ENCODE data around the gene LRRC63. TPM values are rescaled to one million over a fixed set of nuclear protein-coding genes. Genes with fewer than 3 reads are reported as not detected.

The LRRC63 gene
- polyA plus RNA-seq, 6 donors from 2014 or later: not detected

DNA sequence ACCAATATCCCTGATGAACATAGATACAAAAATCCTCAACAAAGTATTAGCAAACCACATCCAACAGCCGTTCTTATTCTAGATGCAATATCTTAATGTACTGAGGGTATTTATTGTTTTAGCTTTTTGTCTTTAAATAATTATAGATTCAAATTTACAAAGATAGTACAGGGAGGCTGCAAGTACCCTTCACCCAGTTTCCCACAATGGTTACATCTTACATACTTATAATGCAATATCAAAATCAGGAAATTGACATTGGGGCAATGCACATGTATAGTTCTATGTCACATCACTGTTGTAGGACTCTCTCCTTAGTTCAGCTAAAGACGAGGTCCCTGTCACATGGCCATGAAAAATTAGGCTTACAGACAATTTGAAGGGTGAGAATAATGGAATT lies 99.5 kb downstream of the LRRC63 start:
- Mint-ChIP-seq H3K27ac (no peak overlapping the region), H3K36me3 (peaks cover 13 to 18% of the 10 kb centered on the region in 2 donors), H3K4me1 (peaks cover 4 to 7% (median 5%) of the 10 kb centered on the region in 3 donors), H3K27me3 (peaks cover 0 to 3% (median 0%) of the 10 kb centered on the region in 3 donors), H3K9me3 (peaks cover 0 to 18% (median 6%) of the 10 kb centered on the region in 7 donors), H3K4me3 (no peak overlapping the region)
- ATAC-seq (ENCODE audit: low read depth in 2 of 2) (no peak), DNase-seq (no peak)

DNA sequence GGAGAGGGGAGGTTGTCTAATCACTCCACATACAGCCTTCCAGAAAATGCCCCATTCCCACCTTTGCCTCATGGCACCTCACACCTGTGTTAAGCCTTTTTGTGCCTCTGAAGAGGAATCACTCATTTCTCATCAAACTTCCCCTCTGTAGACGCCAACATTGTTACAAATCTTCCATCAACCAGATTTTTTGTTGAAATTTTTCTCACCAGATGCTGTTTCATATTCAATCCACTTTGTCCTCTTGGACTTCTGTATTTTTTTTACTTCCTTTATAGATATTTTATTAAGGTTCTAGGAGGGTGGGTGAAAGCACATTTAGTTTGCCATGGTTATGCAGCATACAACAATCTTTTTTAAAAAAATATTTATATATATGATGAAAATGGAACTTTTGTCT lies 101.3 kb downstream of the LRRC63 start:
- Mint-ChIP-seq H3K27me3 (no peaks in the 10 kb centered on the region), H3K4me1 (peaks cover 5 to 7% (median 6%) of the 10 kb centered on the region in 3 donors), H3K4me3 (no peak overlapping the region), H3K36me3 (peaks cover 13 to 18% of the 10 kb centered on the region in 2 donors), H3K9me3 (peaks cover 0 to 18% (median 6%) of the 10 kb centered on the region in 7 donors), H3K27ac (no peak overlapping the region)
- DNase-seq: no peak
- ATAC-seq (ENCODE audit: low read depth in 2 of 2): no peak

DNA sequence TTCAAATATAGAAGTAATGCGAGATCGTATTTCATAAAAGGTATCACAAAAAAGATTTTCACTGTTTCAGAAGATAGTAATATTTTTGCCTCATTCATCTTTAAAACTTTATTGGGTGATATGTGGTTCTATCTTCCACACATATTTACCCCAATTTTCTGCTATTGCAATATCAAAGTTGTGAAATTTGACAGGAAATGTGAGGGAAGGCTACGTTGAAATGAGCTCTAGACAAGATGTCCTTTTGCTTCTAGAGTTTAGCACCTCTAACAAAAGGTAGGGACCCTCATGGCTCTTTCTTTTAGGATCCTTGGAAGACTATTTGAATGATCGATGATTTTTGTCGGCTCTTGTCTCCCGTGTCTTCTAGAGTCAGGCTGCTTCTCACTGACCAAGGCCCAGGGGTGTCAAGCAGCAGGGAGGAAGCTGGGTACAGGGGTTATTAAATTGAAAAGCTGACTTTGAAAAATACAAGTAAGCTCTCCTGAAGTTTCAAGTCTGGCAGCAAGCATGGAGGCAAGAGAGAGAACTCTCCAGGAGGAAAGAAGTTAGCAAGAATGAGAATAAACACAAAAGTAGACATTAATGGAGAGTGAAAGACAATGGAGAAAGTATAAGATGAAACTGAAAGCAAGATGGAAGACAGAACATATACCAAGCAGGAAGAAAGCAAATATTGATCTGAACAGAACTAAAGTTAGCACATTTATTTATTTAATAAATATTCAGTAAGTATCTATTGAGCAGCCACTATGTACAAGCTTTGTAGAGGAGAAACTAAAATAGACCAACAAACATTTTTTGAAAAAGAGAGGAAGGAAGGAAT lies 101.9 kb downstream of the LRRC63 start:
- Mint-ChIP-seq H3K9me3 (peaks cover 0 to 18% (median 5%) of the 10 kb centered on the region in 7 donors), H3K27ac (peak overlapping the region in 2 of 6 donors; percentile 18 to 44), H3K4me1 (peaks cover 5 to 12% (median 9%) of the 10 kb centered on the region in 3 donors), H3K27me3 (no peaks in the 10 kb centered on the region), H3K36me3 (peaks cover 13 to 18% of the 10 kb centered on the region in 2 donors), H3K4me3 (peak overlapping the region in 1 of 8 donors; percentile 25)
- ATAC-seq (ENCODE audit: low read depth in 2 of 2) (no peak), DNase-seq (no peak)

DNA sequence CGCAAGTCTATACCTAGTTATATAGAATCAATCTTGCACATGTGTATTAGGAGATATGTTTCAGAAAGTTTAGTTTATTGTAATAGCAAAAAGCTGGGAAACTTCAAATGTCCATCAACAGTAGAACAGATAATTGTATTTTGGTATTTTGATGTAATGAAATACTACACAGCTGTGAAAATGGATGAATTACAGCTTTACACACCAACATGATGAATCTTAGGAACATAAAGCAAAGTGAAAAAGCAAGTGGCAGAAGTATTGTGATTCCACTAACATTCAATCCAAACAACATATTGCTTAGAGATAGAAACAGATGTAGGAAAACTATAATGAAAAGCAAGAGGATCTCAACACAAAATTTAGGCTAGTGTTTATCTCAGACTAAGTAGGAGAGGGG lies 102.9 kb downstream of the LRRC63 start:
- Mint-ChIP-seq H3K4me3 (no peak overlapping the region), H3K36me3 (peaks cover 11 to 15% of the 10 kb centered on the region in 2 donors)

DNA sequence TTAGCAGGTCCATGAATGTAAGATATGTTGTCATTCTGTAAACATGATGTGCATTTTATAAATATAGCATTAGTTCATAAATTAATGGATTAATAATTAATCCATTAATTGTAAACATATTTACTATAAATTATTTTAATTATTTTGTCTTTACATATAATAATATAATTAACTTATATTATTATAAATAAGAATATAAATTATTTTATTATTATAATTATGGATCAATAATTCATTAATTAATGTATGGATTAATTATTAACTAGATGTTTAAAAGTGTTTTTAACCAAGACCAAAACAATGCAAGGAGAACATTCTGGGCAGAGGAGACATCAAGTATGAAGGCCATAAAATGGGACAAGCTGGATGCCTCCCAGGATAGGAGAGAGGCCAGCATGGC lies 103.3 kb downstream of the LRRC63 start:
- DNase-seq (no peak), ATAC-seq (ENCODE audit: low read depth in 2 of 2) (no peak)
- Mint-ChIP-seq H3K4me1 (peaks cover 10 to 22% (median 15%) of the 10 kb centered on the region in 3 donors), H3K36me3 (peaks cover 7 to 11% of the 10 kb centered on the region in 2 donors), H3K27ac (no peak overlapping the region), H3K27me3 (no peaks in the 10 kb centered on the region), H3K9me3 (peaks cover 0 to 10% (median 2%) of the 10 kb centered on the region in 7 donors), H3K4me3 (no peak overlapping the region)

More for the DNA sequence above, 102.9 kb downstream of the LRRC63 start:
- H3K9me3 Mint-ChIP-seq: peaks cover 0 to 14% (median 5%) of the 10 kb centered on the region in 7 donors
- no peak for ATAC-seq (ENCODE audit: low read depth in 2 of 2)
- peak overlapping the region in 1 of 6 donors; percentile 75 for H3K27ac Mint-ChIP-seq
- H3K4me1 Mint-ChIP-seq: peaks cover 10 to 21% (median 15%) of the 10 kb centered on the region in 3 donors
- DNase-seq: no peak
- H3K27me3 Mint-ChIP-seq: no peaks in the 10 kb centered on the region

DNA sequence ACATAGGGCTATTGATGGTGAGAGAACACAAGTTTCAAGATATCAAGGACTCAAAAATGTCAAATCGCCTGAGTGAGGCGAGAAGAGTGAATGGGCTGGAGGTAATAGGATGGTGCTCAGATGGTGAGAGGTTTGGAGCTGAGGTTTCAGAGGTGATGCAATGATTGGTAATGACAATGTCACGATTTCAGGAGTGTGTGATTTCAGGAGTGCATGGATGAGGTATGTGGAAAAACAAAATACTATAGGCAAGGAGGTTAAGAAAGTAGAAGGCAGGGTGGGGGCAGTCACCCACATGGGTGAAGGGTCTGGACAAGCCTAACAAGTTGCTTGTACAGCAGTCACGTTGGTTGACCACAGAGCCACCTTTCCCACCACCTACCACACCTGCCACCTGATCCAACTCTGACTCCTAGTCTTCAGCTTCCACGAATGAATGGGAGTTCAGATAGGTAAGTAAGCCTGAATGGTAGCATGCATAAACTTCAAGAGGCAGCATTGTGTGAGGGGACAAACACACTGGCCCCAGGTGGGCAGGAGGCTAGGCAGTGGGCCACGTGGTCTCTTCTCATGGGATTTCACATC lies 103.9 kb downstream of the LRRC63 start:
- Mint-ChIP-seq H3K9me3 (peaks cover 0 to 5% (median 0%) of the 10 kb centered on the region in 7 donors), H3K27me3 (no peaks in the 10 kb centered on the region), H3K4me3 (no peak overlapping the region), H3K27ac (peak overlapping the region in 1 of 6 donors; percentile 24), H3K36me3 (peaks cover 1 to 5% of the 10 kb centered on the region in 2 donors), H3K4me1 (peaks cover 15 to 22% (median 15%) of the 10 kb centered on the region in 3 donors)
- DNase-seq (no peak), ATAC-seq (ENCODE audit: low read depth in 2 of 2) (no peak)

DNA sequence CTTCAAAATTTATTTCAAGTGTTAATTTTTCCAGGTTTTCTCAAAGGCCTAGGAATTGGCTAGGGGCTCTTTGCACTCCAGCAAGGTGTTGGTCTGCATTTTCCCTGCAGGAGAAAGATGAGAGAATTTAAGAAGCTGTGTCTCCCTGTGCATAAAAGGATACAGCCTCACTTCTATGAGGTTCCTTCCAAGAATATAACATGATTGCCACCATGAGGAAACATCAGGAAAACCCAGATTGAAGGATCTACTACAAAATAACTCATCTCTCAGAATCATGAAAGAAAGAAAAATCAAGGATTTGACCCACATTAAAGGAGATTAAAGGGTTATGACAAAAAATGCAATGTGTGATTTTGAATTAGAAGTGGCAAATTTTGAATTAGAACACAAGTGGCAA lies 105.4 kb downstream of the LRRC63 start:
- Mint-ChIP-seq H3K27me3 (no peaks in the 10 kb centered on the region), H3K4me1 (peaks cover 22 to 29% (median 22%) of the 10 kb centered on the region in 3 donors), H3K4me3 (no peak overlapping the region), H3K36me3 (no peaks in the 10 kb centered on the region), H3K27ac (peak overlapping the region in 1 of 6 donors; percentile 21), H3K9me3 (peaks cover 0 to 2% (median 0%) of the 10 kb centered on the region in 7 donors)
- ATAC-seq (ENCODE audit: low read depth in 2 of 2) (no peak), DNase-seq (no peak)

DNA sequence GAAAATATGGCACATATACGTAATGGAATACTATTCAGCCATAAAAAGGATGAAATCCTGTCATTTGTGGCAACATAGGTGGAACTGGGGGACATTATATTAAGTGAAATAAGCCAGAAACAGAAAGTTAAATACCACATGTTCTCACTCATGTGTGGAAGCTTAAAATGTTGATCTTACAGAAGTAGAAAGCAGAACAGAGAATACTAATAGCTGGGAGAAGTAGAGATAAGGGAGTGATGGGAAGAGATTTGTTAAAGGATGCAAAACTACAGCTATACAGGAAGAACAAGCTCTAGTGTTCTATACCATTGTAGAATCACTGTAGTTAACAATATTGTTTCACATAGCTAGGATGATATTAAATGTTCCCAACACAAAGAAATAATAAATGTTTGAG lies 107.3 kb downstream of the LRRC63 start:
- peaks cover 17 to 25% (median 18%) of the 10 kb centered on the region in 3 donors for H3K4me1 Mint-ChIP-seq
- H3K9me3 Mint-ChIP-seq: peaks cover 0 to 2% (median 0%) of the 10 kb centered on the region in 7 donors
- peak; percentile 40 to 58 for ATAC-seq (ENCODE audit: low read depth in 2 of 2)
- H3K27me3 Mint-ChIP-seq: no peaks in the 10 kb centered on the region
- no peak for DNase-seq
- H3K4me3 Mint-ChIP-seq: no peak overlapping the region
- H3K36me3 Mint-ChIP-seq: no peaks in the 10 kb centered on the region
- H3K27ac Mint-ChIP-seq: no peak overlapping the region

DNA sequence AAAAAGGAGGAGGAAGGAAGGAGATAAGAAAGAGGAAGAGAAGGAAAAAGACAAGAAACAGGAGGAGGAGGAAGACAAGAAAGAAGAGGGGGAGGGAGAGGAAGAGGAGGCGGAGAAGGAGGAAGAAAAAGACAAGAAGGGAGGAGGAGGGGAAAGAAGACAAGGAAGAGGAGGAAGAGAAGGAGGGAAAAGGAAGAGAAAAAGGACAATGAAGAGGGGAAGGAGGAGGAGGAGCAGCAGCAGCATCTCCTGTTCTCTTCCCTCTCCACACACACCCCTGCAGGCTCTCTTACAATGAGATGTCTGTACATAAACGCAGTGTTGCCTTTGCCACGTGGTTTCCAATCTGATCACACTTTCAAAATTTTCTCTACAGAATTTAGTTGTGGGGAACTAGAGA lies 108.7 kb downstream of the LRRC63 start:
- no peaks in the 10 kb centered on the region for H3K27me3 Mint-ChIP-seq
- no peak overlapping the region for H3K4me3 Mint-ChIP-seq
- no peak for DNase-seq
- peaks cover 0 to 2% (median 0%) of the 10 kb centered on the region in 7 donors for H3K9me3 Mint-ChIP-seq
- H3K36me3 Mint-ChIP-seq: no peaks in the 10 kb centered on the region
- H3K27ac Mint-ChIP-seq: no peak overlapping the region
- H3K4me1 Mint-ChIP-seq: peaks cover 15 to 25% (median 17%) of the 10 kb centered on the region in 3 donors
- no peak for ATAC-seq (ENCODE audit: low read depth in 2 of 2)

DNA sequence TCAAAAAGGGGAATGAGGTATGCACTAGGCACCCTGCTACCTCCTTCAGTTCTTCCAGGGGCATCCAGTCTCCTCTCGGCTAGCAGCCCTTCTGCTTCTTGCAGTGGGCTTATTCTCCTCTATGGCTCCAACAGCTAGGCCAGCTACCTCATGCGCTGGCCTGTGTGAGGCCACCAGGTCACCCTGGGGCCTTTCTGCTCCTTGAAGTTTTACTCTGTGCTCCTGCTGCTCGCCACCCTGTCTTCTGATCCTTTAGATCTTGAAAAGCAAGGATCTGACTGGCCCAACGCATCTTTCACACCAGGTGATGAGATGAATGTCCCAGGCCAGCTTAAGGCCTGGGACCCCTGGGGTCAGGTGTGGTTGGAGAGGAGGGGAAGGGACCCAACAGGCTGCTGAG lies 109.1 kb downstream of the LRRC63 start:
- no peaks in the 10 kb centered on the region for H3K27me3 Mint-ChIP-seq
- H3K9me3 Mint-ChIP-seq: peaks cover 0 to 2% (median 0%) of the 10 kb centered on the region in 7 donors
- DNase-seq: no peak
- peak overlapping the region in 1 of 6 donors; percentile 56 for H3K27ac Mint-ChIP-seq
- H3K36me3 Mint-ChIP-seq: no peaks in the 10 kb centered on the region
- peaks cover 15 to 25% (median 17%) of the 10 kb centered on the region in 3 donors for H3K4me1 Mint-ChIP-seq
- H3K4me3 Mint-ChIP-seq: no peak overlapping the region
- no peak for ATAC-seq (ENCODE audit: low read depth in 2 of 2)

DNA sequence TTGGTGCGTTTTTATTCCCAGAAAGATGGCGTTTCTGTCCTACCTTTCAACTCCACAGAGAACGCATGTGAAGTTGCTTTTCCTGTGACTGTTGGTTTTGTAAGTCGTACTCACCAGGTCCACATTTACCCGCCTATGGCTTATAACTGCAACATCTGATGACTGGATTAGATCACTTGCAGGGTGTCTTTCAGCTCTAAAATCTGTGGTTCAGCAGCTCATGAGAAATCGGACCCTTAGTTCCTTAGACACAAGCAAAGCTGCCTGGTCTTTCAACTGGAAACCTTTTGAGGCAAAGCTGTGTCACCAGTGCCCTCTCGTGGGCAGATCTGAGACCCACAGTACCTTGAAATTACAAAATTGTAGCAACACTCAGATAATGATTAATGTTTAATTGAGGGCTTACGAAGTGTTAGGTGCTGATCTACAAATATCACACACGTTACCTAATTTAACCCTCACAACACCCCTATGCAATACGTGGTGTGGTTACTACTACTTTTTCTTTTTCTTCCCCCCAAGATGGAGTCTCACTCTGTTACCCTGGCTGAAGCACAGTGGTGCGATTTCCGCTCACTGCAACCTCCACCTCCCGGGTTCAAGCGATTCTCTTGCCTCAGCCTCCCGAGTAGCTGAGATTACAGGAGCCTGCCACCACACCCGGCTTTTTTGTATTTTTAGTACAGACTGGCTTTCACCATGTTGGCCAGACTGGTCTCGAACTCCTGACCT lies 109.9 kb downstream of the LRRC63 start:
- no peak overlapping the region for H3K4me3 Mint-ChIP-seq
- no peaks in the 10 kb centered on the region for H3K27me3 Mint-ChIP-seq
- ATAC-seq (ENCODE audit: low read depth in 2 of 2): peak; percentile 69 to 82
- no peaks in the 10 kb centered on the region for H3K36me3 Mint-ChIP-seq
- H3K27ac Mint-ChIP-seq: peak overlapping the region in 1 of 6 donors; percentile 33
- peak; percentile 42 for DNase-seq
- H3K4me1 Mint-ChIP-seq: peaks cover 15 to 25% (median 17%) of the 10 kb centered on the region in 3 donors
- peaks cover 0 to 2% (median 0%) of the 10 kb centered on the region in 7 donors for H3K9me3 Mint-ChIP-seq

DNA sequence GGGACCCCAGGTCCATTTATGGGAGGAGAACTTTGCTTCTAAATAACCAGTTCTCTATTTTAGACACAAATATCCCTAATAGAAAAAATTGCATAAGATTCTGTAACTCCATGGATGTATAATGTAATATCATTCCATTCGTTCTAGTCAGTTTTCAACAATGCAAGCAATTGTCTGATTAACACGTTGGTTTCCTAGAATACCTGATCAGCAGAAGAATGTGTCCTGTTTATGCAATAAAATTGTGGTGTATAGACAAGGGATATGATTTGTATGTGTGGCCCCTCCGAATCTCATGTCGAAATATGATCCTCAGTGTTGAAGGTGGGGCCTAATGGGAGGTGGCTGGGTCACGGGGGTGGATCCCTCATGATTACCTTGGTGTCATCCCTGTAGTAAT lies 113.2 kb downstream of the LRRC63 start:
- Mint-ChIP-seq H3K36me3 (no peaks in the 10 kb centered on the region), H3K27ac (no peak overlapping the region), H3K4me1 (peaks cover 7 to 11% (median 7%) of the 10 kb centered on the region in 3 donors), H3K9me3 (no peaks in the 10 kb centered on the region), H3K4me3 (no peak overlapping the region), H3K27me3 (no peaks in the 10 kb centered on the region)
- DNase-seq (no peak), ATAC-seq (ENCODE audit: low read depth in 2 of 2) (no peak)

Data from naive B cell (primary cell).